HCT116 (cell line): ENCODE measurements around the gene NCBP3. TPM values are rescaled to one million over a fixed set of nuclear protein-coding genes. Genes with fewer than 3 reads are reported as not detected.

ENCODE experiments used
- ATAC-seq: fragments of 200-7000 bp; cut with Tn5 transposase; 2 replicates; pipeline ENCODE4 v1.9.1; 2020; ENCODE audit warnings: mild to moderate bottlenecking, moderate library complexity
- BruUV-seq: library from RNA; stranded (reverse); fragments of 400-500 nt; replicated peaks from 2 replicates; lab custom pipeline; 2021; lab: Mats Ljungman, UMichigan
- CTCF ChIA-PET: fragments of 300-600 bp; sonication (Branson Sonifier 250); formaldehyde crosslinking; loops from one replicate; lab custom pipeline; 2021; ENCODE audit warnings: antibody characterized with exemption; lab: Charles Lee
- POLR2A ChIA-PET: fragments of 300-600, 350-600 bp; sonication (Branson Sonifier 250); formaldehyde crosslinking; loops from one replicate; lab custom pipeline; 2021; ENCODE audit warnings: antibody characterized with exemption; lab: Charles Lee
- RAD21 ChIA-PET, 2 experiments: fragments of 300-600 bp; sonication (Branson Sonifier 250); formaldehyde crosslinking; loops; one replicate each; lab custom pipeline; 2023; ENCODE audit warnings: low total read pairs in 2 of 2; ENCODE audit not compliant: uncharacterized antibody in 2 of 2, unreplicated experiment in 2 of 2, low non-redundant PET in 1 of 2; lab: Charles Lee
- DNase-seq: peaks from one replicate; pipeline ENCODE4 v3.0.0-alpha.2; 2010; ENCODE audit warnings: low read depth, low spot score
- H2AFZ ChIP-seq: fragments of 200-600 bp; shearing (Covaris generic), sonication (generic); 2 replicates; pipeline ENCODE4 v1.6.1; 2017; ENCODE audit warnings: low read depth, mixed run types, mixed read lengths, antibody characterized with exemption, low read length; ENCODE audit not compliant: poor library complexity, severe bottlenecking
- H3K27ac ChIP-seq: 2 replicates; pipeline ENCODE4 v1.5.1; 2012; ENCODE audit warnings: low read depth, low read length
- H3K27me3 ChIP-seq: fragments of 200-600 bp; sonication (generic); 2 replicates; pipeline ENCODE4 v1.6.1; 2016; ENCODE audit warnings: mixed run types, low read length, mixed read lengths; ENCODE audit not compliant: insufficient read depth
- H3K36me3 ChIP-seq, 2 experiments: fragments of 200-500 bp in 1 of 2; fragments of 200-600 bp in 1 of 2; sonication (Bioruptor generic) in 1 of 2; sonication (generic) in 1 of 2; 2 replicates each; pipeline versions ENCODE4 v1.5.1 to v1.6.1; 2014 to 2016; ENCODE audit warnings: low read length in 2 of 2, inconsistent platforms in 1 of 2, mixed read lengths in 1 of 2, mixed run types in 1 of 2; ENCODE audit not compliant: insufficient read depth in 2 of 2, control insufficient read depth in 1 of 2
- H3K4me1 ChIP-seq, 2 experiments: fragments of 200-600 bp in 1 of 2; sonication (generic) in 1 of 2; 2 replicates each; pipeline versions ENCODE4 v1.5.1 to v1.6.1; 2012 to 2017; ENCODE audit warnings: low read length in 2 of 2, inconsistent platforms in 1 of 2, mild to moderate bottlenecking in 1 of 2, mixed read lengths in 1 of 2, mixed run types in 1 of 2, moderate library complexity in 1 of 2; ENCODE audit not compliant: insufficient read depth in 2 of 2, control insufficient read depth in 1 of 2
- H3K4me2 ChIP-seq: fragments of 200-600 bp; sonication (generic); 2 replicates; pipeline ENCODE4 v1.6.1; 2017; ENCODE audit warnings: mixed run types, low read length, mixed read lengths
- H3K4me3 ChIP-seq, 2 experiments: fragments of 200-600 bp in 1 of 2; sonication (generic) in 1 of 2; replicated peaks in 1 of 2; 2 replicates each; pipeline ENCODE4 v1.5.1; 2011 to 2016; ENCODE audit warnings: low read length in 2 of 2, control low read depth in 1 of 2, low read depth in 1 of 2, mild to moderate bottlenecking in 1 of 2, mixed read lengths in 1 of 2, mixed run types in 1 of 2
- H3K79me2 ChIP-seq: fragments of 200-600 bp; sonication (generic); 2 replicates; pipeline ENCODE4 v1.6.1; 2017; ENCODE audit warnings: mild to moderate bottlenecking, mixed run types, low read length, moderate library complexity, mixed read lengths; ENCODE audit not compliant: insufficient read depth
- H3K9ac ChIP-seq: fragments of 200-600 bp; sonication (generic); 2 replicates; pipeline ENCODE4 v1.6.1; 2016; ENCODE audit warnings: low read length, mixed read lengths
- H3K9me2 ChIP-seq: fragments of 200-600 bp; sonication (generic), shearing (Covaris generic); 2 replicates; pipeline ENCODE4 v1.6.1; 2017; ENCODE audit warnings: mixed run types, mild to moderate bottlenecking, moderate library complexity; ENCODE audit not compliant: insufficient read depth
- H3K9me3 ChIP-seq, 2 experiments: fragments of 200-500 bp in 1 of 2; fragments of 200-600 bp in 1 of 2; sonication (Bioruptor generic) in 1 of 2; sonication (generic) in 1 of 2; 2 replicates each; pipeline ENCODE4 v1.6.1; 2014 to 2017; ENCODE audit warnings: low read length in 2 of 2, mixed read lengths in 2 of 2, inconsistent platforms in 1 of 2, low read depth in 1 of 2, mild to moderate bottlenecking in 1 of 2, mixed run types in 1 of 2, moderate library complexity in 1 of 2; ENCODE audit not compliant: control insufficient read depth in 1 of 2, insufficient read depth in 1 of 2
- H4K20me1 ChIP-seq: fragments of 200-600 bp; sonication (generic), shearing (Covaris generic); 2 replicates; pipeline ENCODE4 v1.6.1; 2017; ENCODE audit warnings: mixed run types, mild to moderate bottlenecking, moderate library complexity; ENCODE audit not compliant: insufficient read depth
- CBX3 ChIP-seq: IDR thresholded peaks from 2 replicates; pipeline ENCODE4 v1.6.1; 2012; ENCODE audit warnings: low read depth
- CEBPB ChIP-seq: IDR thresholded peaks from 2 replicates; pipeline ENCODE4 v1.6.1; 2012; ENCODE audit warnings: low read depth
- EGR1 ChIP-seq: IDR thresholded peaks from 2 replicates; pipeline ENCODE4 v1.6.1; 2012; ENCODE audit warnings: low read depth
- ELF1 ChIP-seq: IDR thresholded peaks from 2 replicates; pipeline ENCODE4 v1.6.1; 2012; ENCODE audit warnings: low read depth, borderline replicate concordance
- EZH2 ChIP-seq: fragments of 200-600 bp; sonication (generic); IDR thresholded peaks from 2 replicates; pipeline ENCODE4 v1.6.1; 2017; ENCODE audit warnings: antibody characterized with exemption, mixed run types
- EZH2phosphoT487 ChIP-seq: fragments of 200-600 bp; IDR thresholded peaks from 2 replicates; pipeline ENCODE4 v1.6.1; 2018; ENCODE audit warnings: antibody characterized with exemption, borderline replicate concordance
- FOSL1 ChIP-seq: IDR thresholded peaks from 2 replicates; pipeline ENCODE4 v1.6.1; 2012; ENCODE audit warnings: low read depth
- POLR2A ChIP-seq: IDR thresholded peaks from 2 replicates; pipeline ENCODE4 v1.7.0; 2011; ENCODE audit warnings: borderline replicate concordance; ENCODE audit not compliant: insufficient read depth, insufficient read length; ENCODE audit errors: extremely low read depth
- POLR2AphosphoS5 ChIP-seq: IDR thresholded peaks from 2 replicates; pipeline ENCODE4 v1.6.1; 2011; ENCODE audit warnings: mild to moderate bottlenecking, low read depth, low read length, moderate library complexity
- SIN3A ChIP-seq: IDR thresholded peaks from 2 replicates; pipeline ENCODE4 v1.6.1; 2012; ENCODE audit warnings: low read depth
- SP1 ChIP-seq: IDR thresholded peaks from 2 replicates; pipeline ENCODE4 v1.6.1; 2012; ENCODE audit warnings: low read depth
- SRF ChIP-seq: IDR thresholded peaks from 2 replicates; pipeline ENCODE4 v1.6.1; 2012; ENCODE audit warnings: low read depth
- YY1 ChIP-seq: IDR thresholded peaks from 2 replicates; pipeline ENCODE4 v1.6.1; 2011; ENCODE audit warnings: low read length, low read depth, moderate library complexity, mild to moderate bottlenecking; ENCODE audit not compliant: insufficient replicate concordance; ENCODE audit errors: extremely low read depth
- ZFX ChIP-seq: fragments of 450-650 bp; IDR thresholded peaks from 2 replicates; pipeline ENCODE4 v1.6.1; 2017
- intact Hi-C: fragments of 100-400 bp; cut with micrococcal nuclease; formaldehyde crosslinking; loops from 2 replicates; pipeline ENCODE4 v1.10.0; 2022
- total RNA-seq: library from RNA; stranded (reverse); gene quantifications from one replicate; pipeline ENCODE4 v1.2.1, GENCODE V29; 2021; ENCODE audit not compliant: unreplicated experiment
- TF ChIP-seq, protein P1 (sequence below): IDR thresholded peaks from 2 replicates; pipeline ENCODE4 v1.6.1; 2012; ENCODE audit warnings: low read depth
- TF ChIP-seq, protein P2 (sequence below): IDR thresholded peaks from 2 replicates; pipeline ENCODE4 v1.6.1; 2011; ENCODE audit warnings: mild to moderate bottlenecking, low read length, moderate library complexity; ENCODE audit not compliant: insufficient replicate concordance; ENCODE audit errors: extremely low read depth
- TF ChIP-seq, protein P3 (sequence below): IDR thresholded peaks from 2 replicates; pipeline ENCODE4 v1.6.1; 2012
- TF ChIP-seq, protein P4 (sequence below), 3 experiments: fragments of 200-600 bp in 1 of 3; sonication (generic) in 1 of 3; IDR thresholded peaks in 2 of 3; conservative IDR thresholded peaks in 1 of 3; 2 replicates each; pipeline ENCODE4 v1.5.1; 2012 to 2017; ENCODE audit warnings: low read depth in 2 of 3, low read length in 2 of 3, antibody characterized with exemption in 1 of 3, borderline replicate concordance in 1 of 3, control low read depth in 1 of 3, mild to moderate bottlenecking in 1 of 3, mixed read lengths in 1 of 3, mixed run types in 1 of 3, moderate library complexity in 1 of 3; ENCODE audit not compliant: insufficient read depth in 1 of 3
- TF ChIP-seq, protein P5 (sequence below): IDR thresholded peaks from 2 replicates; pipeline ENCODE4 v1.6.1; 2012

NCBP3 gene
- total RNA-seq, 1 experiment from 2014 or later = 46.5 TPM

DNA sequence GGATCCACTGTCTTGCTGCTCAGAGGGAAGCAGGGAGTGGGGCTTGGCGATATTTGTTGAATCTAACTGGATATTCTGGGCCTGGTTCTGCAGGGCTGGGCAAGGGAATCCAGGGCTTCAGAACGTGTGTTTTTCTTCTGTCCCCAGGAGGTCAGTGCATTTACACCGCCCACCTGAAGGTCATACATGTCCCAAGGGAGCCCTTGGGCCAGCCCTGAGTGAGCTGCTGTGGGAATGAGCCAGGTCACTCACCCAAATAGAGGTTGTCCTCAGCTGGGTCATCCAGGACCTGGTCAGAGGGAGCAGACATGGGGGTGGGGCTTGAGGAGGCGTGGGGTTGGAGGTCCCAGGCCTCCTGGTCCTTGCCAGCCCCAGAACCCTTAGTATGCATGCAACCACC, 36.2 kb upstream of the NCBP3 start:
- no peak overlapping the region for H3K9ac ChIP-seq

More for the DNA sequence above, 36.2 kb upstream of the NCBP3 start:
- Histone ChIP-seq H3K4me1 (peaks cover 15 to 19% of the 10 kb centered on the region in 2 experiments), H3K27ac (no peak overlapping the region), H3K4me2 (no peak overlapping the region), H3K36me3 (peaks cover 4 to 13% of the 10 kb centered on the region in 2 experiments; a peak in 2 of 4 replicates), H2AFZ (no peak overlapping the region), H3K4me3 (no peak overlapping the region), H3K9me3 (no peaks in the 10 kb centered on the region), H3K79me2 (peaks cover 10% of the 10 kb centered on the region; the same call in 1 of the 2 replicates), H4K20me1 (no peaks in the 10 kb centered on the region), H3K9me2 (no peaks in the 10 kb centered on the region), H3K27me3 (no peaks in the 10 kb centered on the region)
- DNase-seq (no peak), ATAC-seq (no peak)
- BruUV-seq = no TSS peak
- TF ChIP-seq EZH2 (no peak), POLR2AphosphoS5 (no peak), SP1 (no peak), CEBPB (no peak), SIN3A (no peak), SRF (no peak), EGR1 (no peak), CBX3 (no peak), YY1 (no peak), ZFX (no peak), EZH2phosphoT487 (no peak), POLR2A (no peak), FOSL1 (no peak), ELF1 (no peak)
- TF ChIP-seq, protein P1, sequence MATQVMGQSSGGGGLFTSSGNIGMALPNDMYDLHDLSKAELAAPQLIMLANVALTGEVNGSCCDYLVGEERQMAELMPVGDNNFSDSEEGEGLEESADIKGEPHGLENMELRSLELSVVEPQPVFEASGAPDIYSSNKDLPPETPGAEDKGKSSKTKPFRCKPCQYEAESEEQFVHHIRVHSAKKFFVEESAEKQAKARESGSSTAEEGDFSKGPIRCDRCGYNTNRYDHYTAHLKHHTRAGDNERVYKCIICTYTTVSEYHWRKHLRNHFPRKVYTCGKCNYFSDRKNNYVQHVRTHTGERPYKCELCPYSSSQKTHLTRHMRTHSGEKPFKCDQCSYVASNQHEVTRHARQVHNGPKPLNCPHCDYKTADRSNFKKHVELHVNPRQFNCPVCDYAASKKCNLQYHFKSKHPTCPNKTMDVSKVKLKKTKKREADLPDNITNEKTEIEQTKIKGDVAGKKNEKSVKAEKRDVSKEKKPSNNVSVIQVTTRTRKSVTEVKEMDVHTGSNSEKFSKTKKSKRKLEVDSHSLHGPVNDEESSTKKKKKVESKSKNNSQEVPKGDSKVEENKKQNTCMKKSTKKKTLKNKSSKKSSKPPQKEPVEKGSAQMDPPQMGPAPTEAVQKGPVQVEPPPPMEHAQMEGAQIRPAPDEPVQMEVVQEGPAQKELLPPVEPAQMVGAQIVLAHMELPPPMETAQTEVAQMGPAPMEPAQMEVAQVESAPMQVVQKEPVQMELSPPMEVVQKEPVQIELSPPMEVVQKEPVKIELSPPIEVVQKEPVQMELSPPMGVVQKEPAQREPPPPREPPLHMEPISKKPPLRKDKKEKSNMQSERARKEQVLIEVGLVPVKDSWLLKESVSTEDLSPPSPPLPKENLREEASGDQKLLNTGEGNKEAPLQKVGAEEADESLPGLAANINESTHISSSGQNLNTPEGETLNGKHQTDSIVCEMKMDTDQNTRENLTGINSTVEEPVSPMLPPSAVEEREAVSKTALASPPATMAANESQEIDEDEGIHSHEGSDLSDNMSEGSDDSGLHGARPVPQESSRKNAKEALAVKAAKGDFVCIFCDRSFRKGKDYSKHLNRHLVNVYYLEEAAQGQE = no peak
- TF ChIP-seq, protein P2, sequence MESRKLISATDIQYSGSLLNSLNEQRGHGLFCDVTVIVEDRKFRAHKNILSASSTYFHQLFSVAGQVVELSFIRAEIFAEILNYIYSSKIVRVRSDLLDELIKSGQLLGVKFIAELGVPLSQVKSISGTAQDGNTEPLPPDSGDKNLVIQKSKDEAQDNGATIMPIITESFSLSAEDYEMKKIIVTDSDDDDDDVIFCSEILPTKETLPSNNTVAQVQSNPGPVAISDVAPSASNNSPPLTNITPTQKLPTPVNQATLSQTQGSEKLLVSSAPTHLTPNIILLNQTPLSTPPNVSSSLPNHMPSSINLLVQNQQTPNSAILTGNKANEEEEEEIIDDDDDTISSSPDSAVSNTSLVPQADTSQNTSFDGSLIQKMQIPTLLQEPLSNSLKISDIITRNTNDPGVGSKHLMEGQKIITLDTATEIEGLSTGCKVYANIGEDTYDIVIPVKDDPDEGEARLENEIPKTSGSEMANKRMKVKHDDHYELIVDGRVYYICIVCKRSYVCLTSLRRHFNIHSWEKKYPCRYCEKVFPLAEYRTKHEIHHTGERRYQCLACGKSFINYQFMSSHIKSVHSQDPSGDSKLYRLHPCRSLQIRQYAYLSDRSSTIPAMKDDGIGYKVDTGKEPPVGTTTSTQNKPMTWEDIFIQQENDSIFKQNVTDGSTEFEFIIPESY = no peak
- TF ChIP-seq, protein P3, sequence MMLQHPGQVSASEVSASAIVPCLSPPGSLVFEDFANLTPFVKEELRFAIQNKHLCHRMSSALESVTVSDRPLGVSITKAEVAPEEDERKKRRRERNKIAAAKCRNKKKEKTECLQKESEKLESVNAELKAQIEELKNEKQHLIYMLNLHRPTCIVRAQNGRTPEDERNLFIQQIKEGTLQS = no peak
- TF ChIP-seq, protein P4, sequence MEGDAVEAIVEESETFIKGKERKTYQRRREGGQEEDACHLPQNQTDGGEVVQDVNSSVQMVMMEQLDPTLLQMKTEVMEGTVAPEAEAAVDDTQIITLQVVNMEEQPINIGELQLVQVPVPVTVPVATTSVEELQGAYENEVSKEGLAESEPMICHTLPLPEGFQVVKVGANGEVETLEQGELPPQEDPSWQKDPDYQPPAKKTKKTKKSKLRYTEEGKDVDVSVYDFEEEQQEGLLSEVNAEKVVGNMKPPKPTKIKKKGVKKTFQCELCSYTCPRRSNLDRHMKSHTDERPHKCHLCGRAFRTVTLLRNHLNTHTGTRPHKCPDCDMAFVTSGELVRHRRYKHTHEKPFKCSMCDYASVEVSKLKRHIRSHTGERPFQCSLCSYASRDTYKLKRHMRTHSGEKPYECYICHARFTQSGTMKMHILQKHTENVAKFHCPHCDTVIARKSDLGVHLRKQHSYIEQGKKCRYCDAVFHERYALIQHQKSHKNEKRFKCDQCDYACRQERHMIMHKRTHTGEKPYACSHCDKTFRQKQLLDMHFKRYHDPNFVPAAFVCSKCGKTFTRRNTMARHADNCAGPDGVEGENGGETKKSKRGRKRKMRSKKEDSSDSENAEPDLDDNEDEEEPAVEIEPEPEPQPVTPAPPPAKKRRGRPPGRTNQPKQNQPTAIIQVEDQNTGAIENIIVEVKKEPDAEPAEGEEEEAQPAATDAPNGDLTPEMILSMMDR (IDR thresholded peaks at IDR 0.05 in 2 of 3, conservative IDR thresholded peaks at IDR 0.05 in 1 of 3; ENCODE audit: borderline replicate concordance in 1 of 3, insufficient read depth in 1 of 3, low read depth in 2 of 3, low read length in 2 of 3) = no peak
- TF ChIP-seq, protein P5, sequence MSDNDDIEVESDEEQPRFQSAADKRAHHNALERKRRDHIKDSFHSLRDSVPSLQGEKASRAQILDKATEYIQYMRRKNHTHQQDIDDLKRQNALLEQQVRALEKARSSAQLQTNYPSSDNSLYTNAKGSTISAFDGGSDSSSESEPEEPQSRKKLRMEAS = no peak
- intact Hi-C loops = no loop called here
- RAD21 ChIA-PET = no interaction called here
- CTCF ChIA-PET = no interaction called here
- POLR2A ChIA-PET = no interaction called here
